IMR-90 (cell line): ENCODE measurements around the gene EXT2. TPM values are rescaled to one million over a fixed set of nuclear protein-coding genes. Genes with fewer than 3 reads are reported as not detected.

Source experiments
- ATAC-seq: fragments of 200-7000 bp; cut with Tn5 transposase; 2 replicates; pipeline ENCODE4 v1.9.1; 2020; ENCODE audit warnings: low read depth, mild to moderate bottlenecking, moderate library complexity
- BruUV-seq: library from RNA; stranded (reverse); fragments of 400-500 nt; replicated peaks from 2 replicates; lab custom pipeline; 2021; lab: Mats Ljungman, UMichigan
- CTCF ChIA-PET: fragments of 300-600 bp; formaldehyde crosslinking; extraction: SDS; loops from one replicate; lab custom pipeline; 2021; ENCODE audit warnings: antibody characterized with exemption; lab: Yijun Ruan, JAX
- POLR2A ChIA-PET: fragments of 300-600 bp; sonication (Branson Sonifier 250); formaldehyde crosslinking; loops from one replicate; lab custom pipeline; 2022; ENCODE audit warnings: antibody characterized with exemption; ENCODE audit not compliant: unreplicated experiment; lab: Charles Lee
- DNase-seq: peaks from one replicate; pipeline ENCODE4 v3.0.0; 2013
- H2AFZ ChIP-seq: replicated peaks from 2 replicates; pipeline ENCODE3; 2013; ENCODE audit warnings: low read length, mild to moderate bottlenecking; ENCODE audit not compliant: poor library complexity
- H2AK5ac ChIP-seq: 2 replicates; pipeline ENCODE4 v1.6.1; 2013; ENCODE audit warnings: low read depth, low read length, inconsistent platforms
- H2AK9ac ChIP-seq: replicated peaks from 2 replicates; pipeline ENCODE3; 2013; ENCODE audit warnings: mild to moderate bottlenecking, low read depth, low read length, moderate library complexity; ENCODE audit not compliant: poor library complexity
- H2BK120ac ChIP-seq: 2 replicates; pipeline ENCODE4 v1.6.1; 2013; ENCODE audit warnings: low read depth, low read length, inconsistent platforms
- H2BK15ac ChIP-seq: 3 replicates; pipeline ENCODE4 v1.6.1; 2013; ENCODE audit warnings: low read depth, low read length, inconsistent platforms
- H2BK20ac ChIP-seq: 2 replicates; pipeline ENCODE4 v1.6.1; 2013; ENCODE audit warnings: low read depth, mild to moderate bottlenecking, inconsistent platforms, low read length, moderate library complexity
- H2BK5ac ChIP-seq: 2 replicates; pipeline ENCODE4 v1.6.1; 2013; ENCODE audit warnings: mild to moderate bottlenecking, low read depth, low read length, inconsistent platforms; ENCODE audit not compliant: poor library complexity, severe bottlenecking
- H3K14ac ChIP-seq: replicated peaks from 2 replicates; pipeline ENCODE4 v1.6.1; 2013; ENCODE audit warnings: low read depth, low read length, inconsistent platforms
- H3K18ac ChIP-seq: 2 replicates; pipeline ENCODE4 v1.6.1; 2013; ENCODE audit warnings: low read depth, low read length, control low read depth
- H3K23ac ChIP-seq: 2 replicates; pipeline ENCODE4 v1.6.1; 2013; ENCODE audit warnings: low read depth, low read length, inconsistent platforms
- H3K27ac ChIP-seq: 2 replicates; pipeline ENCODE4 v1.5.1; 2013; ENCODE audit warnings: mild to moderate bottlenecking, control low read depth, low read length; ENCODE audit not compliant: insufficient read depth
- H3K27me3 ChIP-seq: 2 replicates; pipeline ENCODE4 v1.6.1; 2013; ENCODE audit warnings: low read length; ENCODE audit not compliant: control insufficient read depth, insufficient read depth
- H3K36me3 ChIP-seq: 2 replicates; pipeline ENCODE4 v1.6.1; 2013; ENCODE audit warnings: low read length, mixed read lengths; ENCODE audit not compliant: control insufficient read depth, insufficient read depth
- H3K4ac ChIP-seq: 2 replicates; pipeline ENCODE4 v1.6.1; 2013; ENCODE audit warnings: low read depth, low read length, inconsistent platforms
- H3K4me1 ChIP-seq: 2 replicates; pipeline ENCODE4 v1.6.1; 2013; ENCODE audit warnings: low read length, mixed read lengths; ENCODE audit not compliant: control insufficient read depth, insufficient read depth
- H3K4me2 ChIP-seq: 2 replicates; pipeline ENCODE4 v1.6.1; 2013; ENCODE audit warnings: low read depth, mild to moderate bottlenecking, control low read depth, low read length, moderate library complexity
- H3K4me3 ChIP-seq: 2 replicates; pipeline ENCODE4 v1.5.1; 2013; ENCODE audit warnings: low read depth, mild to moderate bottlenecking, control low read depth, low read length, moderate library complexity; ENCODE audit not compliant: insufficient read depth
- H3K56ac ChIP-seq: 2 replicates; pipeline ENCODE4 v1.6.1; 2013; ENCODE audit warnings: low read length, inconsistent platforms; ENCODE audit not compliant: insufficient read depth; ENCODE audit errors: extremely low read depth
- H3K79me1 ChIP-seq, 2 experiments: 2 replicates each; pipeline ENCODE4 v1.6.1; 2013; ENCODE audit warnings: low read length in 2 of 2, inconsistent platforms in 1 of 2, low read depth in 1 of 2
- H3K9ac ChIP-seq: 2 replicates; pipeline ENCODE4 v1.6.1; 2013; ENCODE audit warnings: low read depth, low read length, control low read depth
- H3K9me1 ChIP-seq: 2 replicates; pipeline ENCODE4 v1.6.1; 2013; ENCODE audit warnings: low read length, inconsistent platforms; ENCODE audit not compliant: insufficient read depth
- H3K9me3 ChIP-seq: 2 replicates; pipeline ENCODE4 v1.6.1; 2013; ENCODE audit warnings: low read length; ENCODE audit not compliant: control insufficient read depth, insufficient read depth
- H4K20me1 ChIP-seq: 2 replicates; pipeline ENCODE4 v1.6.1; 2013; ENCODE audit warnings: low read length, inconsistent platforms; ENCODE audit not compliant: insufficient read depth
- H4K5ac ChIP-seq: 2 replicates; pipeline ENCODE4 v1.6.1; 2013; ENCODE audit warnings: mild to moderate bottlenecking, low read depth, low read length, control low read depth
- H4K8ac ChIP-seq, 2 experiments: 2 replicates each; pipeline ENCODE4 v1.6.1; 2013; ENCODE audit warnings: low read depth in 2 of 2, low read length in 2 of 2, control low read depth in 1 of 2, inconsistent platforms in 1 of 2
- H4K91ac ChIP-seq: 2 replicates; pipeline ENCODE4 v1.6.1; 2013; ENCODE audit warnings: low read depth, low read length, inconsistent platforms; ENCODE audit not compliant: insufficient read depth
- BHLHE40 ChIP-seq: fragments of 150-350 bp; IDR thresholded peaks from 2 replicates; pipeline ENCODE4 v1.6.1; 2016; ENCODE audit warnings: mild to moderate bottlenecking, low read depth, low read length
- CEBPB ChIP-seq: IDR thresholded peaks from 2 replicates; pipeline ENCODE4 v1.6.1; 2012; ENCODE audit warnings: low read depth, low read length, improper control_type of control experiment
- MAFK ChIP-seq: IDR thresholded peaks from 2 replicates; pipeline ENCODE4 v1.6.1; 2012; ENCODE audit warnings: low read depth, low read length, improper control_type of control experiment
- MAZ ChIP-seq: IDR thresholded peaks from 2 replicates; pipeline ENCODE4 v1.6.1; 2012; ENCODE audit warnings: low read depth, mild to moderate bottlenecking, low read length, improper control_type of control experiment, moderate library complexity, borderline replicate concordance
- RAD21 ChIP-seq: IDR thresholded peaks from 2 replicates; pipeline ENCODE4 v1.6.1; 2012; ENCODE audit warnings: low read length, improper control_type of control experiment
- RCOR1 ChIP-seq: IDR thresholded peaks from 2 replicates; pipeline ENCODE4 v1.6.1; 2012; ENCODE audit warnings: mild to moderate bottlenecking, low read length, improper control_type of control experiment; ENCODE audit not compliant: insufficient replicate concordance
- RFX5 ChIP-seq: IDR thresholded peaks from 2 replicates; pipeline ENCODE4 v1.8.0; 2012; ENCODE audit warnings: low read depth, mild to moderate bottlenecking, low read length, moderate library complexity
- SMC3 ChIP-seq: fragments of 150-350 bp; IDR thresholded peaks from 2 replicates; pipeline ENCODE4 v1.6.1; 2016; ENCODE audit warnings: low read depth, mild to moderate bottlenecking, antibody characterized with exemption, low read length, moderate library complexity
- USF2 ChIP-seq: fragments of 150-350 bp; IDR thresholded peaks from 2 replicates; pipeline ENCODE4 v1.6.1; 2017; ENCODE audit warnings: mild to moderate bottlenecking, antibody characterized with exemption, low read length, low read depth
- WGBS, 2 experiments: methylation state at CpG; one replicate each; pipeline versions ENCODE4 v1.1.5 to v1.1.7; 2013; ENCODE audit warnings: missing lambda C conversion rate in 2 of 2; ENCODE audit not compliant: insufficient read length in 1 of 2; ENCODE audit errors: extremely low coverage in 2 of 2; 5-methylcytosine and 5-hydroxymethylcytosine counted together
- dilution Hi-C: fragments of 300-500 bp; cut with HindIII; formaldehyde crosslinking; loops from one replicate; pipeline ENCODE4 v1.14.3; 2018; ENCODE audit warnings: low sequenced_read_pairs; ENCODE audit not compliant: unreplicated experiment
- in situ Hi-C: fragments of 300-500 bp; cut with MboI; formaldehyde crosslinking; loops from 3 replicates; pipeline ENCODE4 v1.14.3; 2019; ENCODE audit warnings: low sequenced_read_pairs, inconsistent platforms, mixed read lengths
- intact Hi-C: fragments of 100-400 bp; cut with micrococcal nuclease; formaldehyde crosslinking; loops from 2 replicates; pipeline ENCODE4 v1.10.0; 2022
- polyA plus RNA-seq, 3 experiments: library from polyadenylated mRNA; depleted of rRNA; stranded (reverse); fragments of >200 nt; gene quantifications; 2 replicates each; pipeline ENCODE4 v1.2.3, GENCODE V29; 2012; ENCODE audit warnings: low replicate concordance in 1 of 3
- total RNA-seq: library from RNA; depleted of rRNA; stranded (reverse); fragments of >200 nt; gene quantifications from 2 replicates; pipeline ENCODE4 v1.2.3, GENCODE V29; 2012
- TF ChIP-seq, protein P1 (sequence below): conservative IDR thresholded peaks from 2 replicates; pipeline ENCODE4 v1.5.1; 2012; ENCODE audit warnings: mild to moderate bottlenecking, low read depth, low read length, improper control_type of control experiment

Gene EXT2
- total and polyA plus RNA-seq, 2 of the 4 experiments (the other 2 are of a cell fraction), result 75.0 to 85.3 TPM

DNA sequence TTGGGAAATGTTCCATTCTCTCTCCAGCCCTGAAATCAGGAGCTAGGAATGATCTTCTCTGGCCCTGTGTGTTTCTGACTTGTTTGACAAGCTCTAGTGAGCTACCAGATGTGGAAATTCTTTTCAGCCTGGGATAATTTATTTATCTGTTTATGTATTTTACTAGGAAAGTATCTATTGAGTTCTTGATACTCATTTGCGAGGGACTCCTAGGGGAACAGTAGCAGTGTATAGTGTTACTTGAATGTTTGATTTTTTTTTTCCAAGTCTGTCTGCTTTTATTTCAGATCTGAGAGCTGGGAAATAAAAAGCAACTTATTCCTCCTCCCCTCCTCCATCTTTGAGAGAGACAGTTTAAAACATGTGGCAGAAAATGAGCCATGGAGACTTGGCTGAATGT lies 122.0 kb downstream of the EXT2 start:
- H3K36me3 ChIP-seq, result no peaks in the 10 kb centered on the region
- no peak overlapping the region for H3K56ac ChIP-seq
- H3K4ac ChIP-seq, result no peak overlapping the region
- ATAC-seq (peak; percentile 64), DNase-seq (no peak)
- H3K14ac ChIP-seq, result no peak overlapping the region
- H3K27me3 ChIP-seq, result no peaks in the 10 kb centered on the region
- peaks cover 6% of the 10 kb centered on the region for H3K4me1 ChIP-seq
- no peak overlapping the region for H2BK20ac ChIP-seq
- no peak overlapping the region for H2BK15ac ChIP-seq
- no peak overlapping the region for H3K18ac ChIP-seq
- H2AFZ ChIP-seq, result no peak overlapping the region
- dilution Hi-C loops (no loop called here), in situ Hi-C loops (no loop called here), intact Hi-C loops (no loop called here)
- no CpG with 5 or more reads among the region's 1 CpG for WGBS, 2 experiments
- BruUV-seq, result no TSS peak
- no peaks in the 10 kb centered on the region for H3K79me1 ChIP-seq
- CTCF ChIA-PET, result no interaction called here
- H2AK9ac ChIP-seq, result no peak overlapping the region
- no peaks in the 10 kb centered on the region for H3K9me1 ChIP-seq
- no peak overlapping the region for H4K5ac ChIP-seq
- no peaks in the 10 kb centered on the region for H4K20me1 ChIP-seq
- TF ChIP-seq, protein P1, sequence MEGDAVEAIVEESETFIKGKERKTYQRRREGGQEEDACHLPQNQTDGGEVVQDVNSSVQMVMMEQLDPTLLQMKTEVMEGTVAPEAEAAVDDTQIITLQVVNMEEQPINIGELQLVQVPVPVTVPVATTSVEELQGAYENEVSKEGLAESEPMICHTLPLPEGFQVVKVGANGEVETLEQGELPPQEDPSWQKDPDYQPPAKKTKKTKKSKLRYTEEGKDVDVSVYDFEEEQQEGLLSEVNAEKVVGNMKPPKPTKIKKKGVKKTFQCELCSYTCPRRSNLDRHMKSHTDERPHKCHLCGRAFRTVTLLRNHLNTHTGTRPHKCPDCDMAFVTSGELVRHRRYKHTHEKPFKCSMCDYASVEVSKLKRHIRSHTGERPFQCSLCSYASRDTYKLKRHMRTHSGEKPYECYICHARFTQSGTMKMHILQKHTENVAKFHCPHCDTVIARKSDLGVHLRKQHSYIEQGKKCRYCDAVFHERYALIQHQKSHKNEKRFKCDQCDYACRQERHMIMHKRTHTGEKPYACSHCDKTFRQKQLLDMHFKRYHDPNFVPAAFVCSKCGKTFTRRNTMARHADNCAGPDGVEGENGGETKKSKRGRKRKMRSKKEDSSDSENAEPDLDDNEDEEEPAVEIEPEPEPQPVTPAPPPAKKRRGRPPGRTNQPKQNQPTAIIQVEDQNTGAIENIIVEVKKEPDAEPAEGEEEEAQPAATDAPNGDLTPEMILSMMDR, result no peak
- no peak for TF ChIP-seq USF2
- no peak for TF ChIP-seq MAZ
- TF ChIP-seq SMC3, result no peak
- TF ChIP-seq RAD21, result no peak
- no peak for TF ChIP-seq RCOR1
- TF ChIP-seq RFX5, result no peak
- no peak for TF ChIP-seq MAFK
- TF ChIP-seq BHLHE40, result no peak
- TF ChIP-seq CEBPB, result no peak
- no peak overlapping the region for H2BK120ac ChIP-seq
- no peak overlapping the region for H3K9ac ChIP-seq
- H4K8ac ChIP-seq, result no peak overlapping the region
- no peak overlapping the region for H3K23ac ChIP-seq
- H3K9me3 ChIP-seq, result no peaks in the 10 kb centered on the region
- no peak overlapping the region for H4K91ac ChIP-seq
- H3K27ac ChIP-seq, result no peak overlapping the region
- no peak overlapping the region for H2BK5ac ChIP-seq
- POLR2A ChIA-PET, result no interaction called here
- H2AK5ac ChIP-seq, result no peak overlapping the region
- no peak overlapping the region for H3K4me2 ChIP-seq
- H3K4me3 ChIP-seq, result no peak overlapping the region
